Neural crest cell (in vitro differentiated cells): ENCODE measurements around the gene PLB1. TPM values are rescaled to one million over a fixed set of nuclear protein-coding genes. Genes with fewer than 3 reads are reported as not detected.

ENCODE experiments used
- DNase-seq: peaks from one replicate; pipeline ENCODE4 v3.0.0; 2021; ENCODE audit warnings: low read depth, mixed read lengths, low spot score
- H3K27ac Mint-ChIP-seq: one replicate; pipeline ENCODE4 v1.8.0; 2021; ENCODE audit warnings: mild to moderate bottlenecking, mixed read lengths; ENCODE audit not compliant: unreplicated experiment
- H3K27me3 Mint-ChIP-seq: 2 replicates; pipeline ENCODE4 v1.8.0; 2021; ENCODE audit warnings: low read depth, mild to moderate bottlenecking, mixed read lengths
- H3K36me3 Mint-ChIP-seq: 2 replicates; pipeline ENCODE4 v1.8.0; 2021; ENCODE audit warnings: low read depth, mild to moderate bottlenecking, mixed read lengths
- H3K4me1 Mint-ChIP-seq: 2 replicates; pipeline ENCODE4 v1.8.0; 2021; ENCODE audit warnings: mixed read lengths
- H3K4me3 Mint-ChIP-seq: one replicate; pipeline ENCODE4 v1.8.0; 2021; ENCODE audit warnings: mild to moderate bottlenecking, mixed read lengths
- H3K9me3 Mint-ChIP-seq: 2 replicates; pipeline ENCODE4 v1.8.0; 2021; ENCODE audit warnings: mixed read lengths
- CTCF ChIP-seq: fragments of 200-600 bp; sonication (generic); conservative IDR thresholded peaks from 2 replicates; pipeline ENCODE4 v1.5.0; 2021; ENCODE audit warnings: antibody characterized with exemption, mild to moderate bottlenecking
- total RNA-seq: library from RNA; stranded (reverse); gene quantifications from 2 replicates; pipeline ENCODE4 v1.2.1, GENCODE V29; 2021

Gene PLB1
- total RNA-seq, 1 donor from 2014 or later, result 0.16 TPM

GRCh38 chr2:28538134-28538533 is 42.3 kb downstream of the PLB1 start:
- no peak for TF ChIP-seq CTCF
- H3K4me1 Mint-ChIP-seq, result peaks cover 7% of the 10 kb centered on the region

GRCh38 chr2:28538652-28539051 is 42.8 kb downstream of the PLB1 start:
- Mint-ChIP-seq H3K4me3 (no peak overlapping the region), H3K4me1 (peaks cover 8% of the 10 kb centered on the region), H3K9me3 (no peaks in the 10 kb centered on the region), H3K27me3 (no peaks in the 10 kb centered on the region), H3K36me3 (no peaks in the 10 kb centered on the region), H3K27ac (no peak overlapping the region)
- TF ChIP-seq CTCF, result no peak
- no peak for DNase-seq

More at GRCh38 chr2:28538134-28538533, 42.3 kb downstream of the PLB1 start:
- Mint-ChIP-seq H3K9me3 (no peaks in the 10 kb centered on the region), H3K27ac (no peak overlapping the region), H3K36me3 (no peaks in the 10 kb centered on the region), H3K4me3 (no peak overlapping the region), H3K27me3 (peaks cover 3% of the 10 kb centered on the region)
- no peak for DNase-seq

- H3K27ac Mint-ChIP-seq, result no peak overlapping the region
These were observed 43.3 kb downstream of the PLB1 start for GRCh38 chr2:28539118-28539541.

GRCh38 chr2:28543316-28544035 is 47.6 kb downstream of the PLB1 start:
- no peak for TF ChIP-seq CTCF
- Mint-ChIP-seq H3K27me3 (no peaks in the 10 kb centered on the region), H3K36me3 (no peaks in the 10 kb centered on the region), H3K27ac (no peak overlapping the region), H3K4me3 (no peak overlapping the region), H3K4me1 (peaks cover 32% of the 10 kb centered on the region), H3K9me3 (no peaks in the 10 kb centered on the region)
- no peak for DNase-seq

More at GRCh38 chr2:28539118-28539541, 43.3 kb downstream of the PLB1 start:
- no peak for TF ChIP-seq CTCF
- Mint-ChIP-seq H3K4me1 (peaks cover 13% of the 10 kb centered on the region), H3K9me3 (no peaks in the 10 kb centered on the region), H3K4me3 (no peak overlapping the region), H3K27me3 (no peaks in the 10 kb centered on the region), H3K36me3 (no peaks in the 10 kb centered on the region)
- DNase-seq, result no peak

GRCh38 chr2:28544036-28544346 is 48.1 kb downstream of the PLB1 start:
- Mint-ChIP-seq H3K9me3 (no peaks in the 10 kb centered on the region), H3K27me3 (no peaks in the 10 kb centered on the region), H3K27ac (no peak overlapping the region), H3K36me3 (no peaks in the 10 kb centered on the region), H3K4me3 (no peak overlapping the region), H3K4me1 (peaks cover 32% of the 10 kb centered on the region)
- no peak for DNase-seq
- TF ChIP-seq CTCF, result no peak
